HG02943 (cell line): Measurements from ENCODE around the gene ADGRL4.
"Not testable (repeated sequence)": the region's sequence is repeated elsewhere in the genome, so short reads cannot be mapped to it uniquely, and the experiment has no call there.

Experiments
- ATAC-seq: cut with Tn5 transposase; IDR thresholded peaks from one replicate; pipeline ENCODE4 v1.9.1; 2021; ENCODE audit warnings: mild to moderate bottlenecking, low read depth, moderate library complexity; ENCODE audit not compliant: unreplicated experiment

Gene ADGRL4

DNA sequence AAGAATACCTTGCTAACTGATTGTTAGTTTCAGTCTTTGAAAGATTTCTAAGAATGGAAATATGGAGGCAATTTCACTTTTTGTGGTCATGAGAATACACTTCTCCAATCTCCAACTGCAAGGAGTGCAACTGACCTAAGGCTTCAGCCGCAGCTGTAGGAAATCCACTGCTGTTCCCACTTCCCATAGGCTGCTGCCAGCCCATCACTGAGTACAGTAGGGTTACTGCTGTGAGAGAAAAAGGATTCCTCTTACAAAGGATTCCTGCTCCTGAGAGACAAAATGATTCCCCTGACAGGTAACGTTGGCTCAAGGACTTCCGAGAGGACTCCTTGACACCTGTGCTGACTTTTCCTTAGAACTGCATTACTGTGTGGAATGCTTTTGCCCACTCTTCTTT, 87.4 kb downstream of the ADGRL4 start:
- no peak for ATAC-seq

DNA sequence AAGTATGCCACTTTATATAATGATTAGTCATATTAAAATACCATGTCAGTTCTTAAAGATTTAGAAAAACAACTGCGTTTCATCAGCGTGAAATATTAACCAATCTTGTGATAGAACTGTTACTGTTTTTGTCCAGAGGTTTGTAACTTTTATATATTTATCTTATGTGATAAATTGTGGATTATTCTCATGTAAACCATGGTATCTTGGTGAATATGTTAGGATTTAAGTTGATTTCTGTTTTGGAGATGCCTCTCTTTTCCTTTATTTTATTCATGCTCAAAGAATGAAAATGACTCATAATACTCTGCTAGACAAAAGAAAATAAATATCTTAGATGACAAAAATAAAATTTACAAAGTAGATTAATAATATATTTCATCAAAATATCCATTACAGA, 88.4 kb downstream of the ADGRL4 start:
- ATAC-seq: no peak

DNA sequence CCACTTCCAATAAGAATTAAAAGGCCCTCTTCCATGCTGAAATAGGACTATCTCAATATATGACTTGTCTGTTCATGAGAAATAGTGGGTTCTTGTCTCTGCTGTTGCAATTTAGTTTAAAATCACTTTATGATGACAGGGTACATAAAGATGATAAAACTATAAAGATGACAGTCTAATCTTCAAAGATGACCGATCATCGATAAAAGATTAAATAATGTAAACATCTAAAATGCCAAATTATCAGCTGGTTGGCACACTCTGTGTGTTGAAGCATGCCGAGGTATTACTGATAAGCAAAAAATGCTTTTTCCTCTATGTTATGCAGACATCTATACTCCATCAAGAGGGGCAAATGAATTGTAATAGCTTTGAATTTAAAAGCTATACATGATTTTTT, 89.5 kb downstream of the ADGRL4 start:
- no peak for ATAC-seq

DNA sequence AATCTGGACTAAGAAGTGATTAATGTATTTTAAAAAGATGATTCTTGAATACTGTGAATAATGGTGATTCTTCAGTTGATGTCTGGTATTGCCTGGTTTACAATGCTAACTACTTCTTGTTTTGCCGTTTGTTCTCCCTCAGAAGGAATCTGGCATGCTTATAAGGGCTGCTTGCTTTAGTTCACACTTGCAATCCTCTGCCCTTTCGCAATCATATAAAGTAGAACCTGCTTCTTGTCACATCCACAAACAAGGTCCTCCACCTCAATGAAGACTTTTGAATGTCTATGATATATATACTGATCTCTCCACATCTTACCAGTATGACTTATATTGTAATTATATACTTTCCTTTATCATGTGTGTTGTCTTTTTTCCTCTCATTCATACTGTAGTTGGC, 92.6 kb downstream of the ADGRL4 start:
- no peak for ATAC-seq

DNA sequence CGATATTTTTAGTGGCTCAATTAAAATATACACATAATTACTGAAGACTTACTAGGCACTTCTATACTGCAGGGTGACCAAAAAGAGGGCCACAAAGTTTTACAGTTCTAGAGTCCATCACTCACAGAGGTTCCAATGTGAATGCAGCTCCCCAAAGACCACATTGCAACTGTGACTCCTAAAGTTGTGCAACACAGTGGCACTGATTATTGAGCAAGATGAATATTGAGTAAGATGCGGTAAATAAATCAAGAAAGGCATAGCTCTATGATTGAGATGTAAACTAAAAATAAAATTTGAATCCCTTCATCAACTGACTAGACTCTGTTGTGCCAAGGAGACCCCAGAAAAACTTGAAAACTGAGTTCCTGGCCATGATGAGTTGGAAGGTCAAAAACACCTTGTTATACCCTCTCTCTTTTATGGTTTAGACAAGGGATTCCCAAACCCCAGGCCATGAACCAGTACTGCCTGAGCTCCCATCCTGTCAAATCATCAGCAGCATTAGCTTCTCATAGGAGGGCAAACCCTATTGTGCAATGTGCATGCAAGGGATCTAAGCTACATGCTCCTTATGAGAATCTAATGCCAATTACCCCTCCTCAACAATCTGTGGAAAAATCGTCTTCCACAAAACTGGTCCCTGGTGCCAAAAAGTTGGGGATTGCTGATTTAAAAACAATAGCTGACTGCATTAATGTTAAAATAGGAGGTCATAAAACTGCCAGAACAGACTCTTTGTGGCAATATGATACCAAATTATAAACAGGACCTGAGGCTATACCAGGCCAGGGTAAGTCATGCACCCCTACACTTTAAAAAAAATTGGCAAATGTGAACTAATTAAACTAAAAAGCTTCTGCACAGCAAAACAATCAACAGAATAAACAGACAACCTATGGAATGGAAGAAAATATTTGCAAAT, 94.3 kb downstream of the ADGRL4 start:
- ATAC-seq: no peak

DNA sequence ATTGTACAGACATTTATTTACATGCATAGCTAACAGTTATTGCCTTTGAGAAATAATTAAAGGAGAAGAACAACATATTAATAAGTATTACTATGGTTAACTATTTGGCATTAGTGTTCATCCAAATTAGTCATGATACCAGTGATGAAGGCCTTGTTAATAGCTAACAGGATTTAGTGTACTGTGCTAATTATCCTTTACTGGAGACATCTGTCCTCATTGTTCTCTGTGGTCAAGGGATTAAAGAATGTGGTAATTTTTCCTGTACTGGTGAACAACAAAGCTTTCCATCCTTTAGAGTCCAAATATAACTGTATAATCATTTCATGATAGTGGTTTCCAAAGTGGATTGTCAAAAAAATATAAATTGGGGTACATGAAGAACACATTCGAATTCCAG, 103.9 kb downstream of the ADGRL4 start:
- ATAC-seq: no peak

DNA sequence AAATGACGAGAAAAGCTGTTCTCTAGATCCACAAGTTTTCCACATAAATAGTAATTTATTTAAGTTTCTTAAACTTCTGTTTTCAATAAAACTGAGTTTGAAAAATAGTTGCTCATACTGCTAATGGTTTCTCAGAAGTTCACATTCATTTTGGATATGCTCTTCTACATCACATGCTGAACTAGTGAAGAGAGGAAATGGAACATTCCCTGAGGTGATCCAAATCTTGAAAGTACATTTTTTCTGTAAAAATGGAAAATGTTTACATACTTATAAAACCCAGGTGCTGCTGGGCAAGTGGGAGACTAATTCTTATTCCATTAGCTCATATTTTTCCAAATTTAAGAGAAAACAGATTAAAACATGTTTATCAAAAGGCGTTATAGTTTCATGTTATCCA, 111.7 kb downstream of the ADGRL4 start:
- ATAC-seq: no peak

DNA sequence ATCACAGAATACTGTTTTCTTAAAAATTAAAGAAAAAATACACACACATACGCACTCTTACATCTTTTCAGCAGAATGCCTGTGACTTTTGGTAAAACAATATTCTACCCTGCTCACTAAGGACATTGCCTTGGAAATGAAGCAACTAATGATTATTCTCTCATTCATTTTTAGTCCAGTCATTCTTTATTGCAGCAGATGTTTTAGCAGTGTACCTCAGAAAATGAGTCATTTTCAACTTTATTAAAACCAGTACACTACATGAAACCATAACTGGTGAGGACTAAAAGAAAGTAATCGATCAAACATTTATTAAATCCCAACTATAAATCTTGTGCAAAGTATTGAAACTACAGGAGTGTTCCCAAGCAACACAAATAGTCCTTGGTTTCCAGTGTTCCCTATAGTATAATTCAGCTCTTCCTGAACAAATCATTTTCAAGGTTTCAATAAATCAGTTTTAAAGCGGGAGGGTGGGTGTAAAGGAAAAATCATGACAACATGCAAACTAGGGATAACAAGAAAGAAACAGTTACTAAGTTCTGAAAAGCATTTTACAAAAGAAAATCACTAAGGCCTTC, 114.2 kb downstream of the ADGRL4 start:
- ATAC-seq: no peak

DNA sequence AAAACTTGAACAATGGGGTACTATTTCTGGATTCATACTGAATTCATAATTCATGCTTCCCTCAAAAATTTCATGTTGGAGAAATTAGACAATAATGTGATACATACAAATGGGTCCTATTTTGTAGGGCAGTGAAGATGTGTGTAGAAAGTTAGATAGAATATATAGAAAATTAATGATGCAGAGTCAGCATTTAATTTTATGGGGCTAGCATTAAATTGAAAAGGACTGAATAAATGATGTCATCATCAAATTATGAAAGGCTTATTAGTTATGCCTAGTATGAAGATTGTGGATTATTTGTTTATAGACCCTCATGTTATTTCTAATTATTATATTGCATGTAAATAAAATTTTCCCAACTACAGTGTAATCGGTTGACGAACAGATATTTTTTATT, 119.1 kb downstream of the ADGRL4 start:
- ATAC-seq: no peak

DNA sequence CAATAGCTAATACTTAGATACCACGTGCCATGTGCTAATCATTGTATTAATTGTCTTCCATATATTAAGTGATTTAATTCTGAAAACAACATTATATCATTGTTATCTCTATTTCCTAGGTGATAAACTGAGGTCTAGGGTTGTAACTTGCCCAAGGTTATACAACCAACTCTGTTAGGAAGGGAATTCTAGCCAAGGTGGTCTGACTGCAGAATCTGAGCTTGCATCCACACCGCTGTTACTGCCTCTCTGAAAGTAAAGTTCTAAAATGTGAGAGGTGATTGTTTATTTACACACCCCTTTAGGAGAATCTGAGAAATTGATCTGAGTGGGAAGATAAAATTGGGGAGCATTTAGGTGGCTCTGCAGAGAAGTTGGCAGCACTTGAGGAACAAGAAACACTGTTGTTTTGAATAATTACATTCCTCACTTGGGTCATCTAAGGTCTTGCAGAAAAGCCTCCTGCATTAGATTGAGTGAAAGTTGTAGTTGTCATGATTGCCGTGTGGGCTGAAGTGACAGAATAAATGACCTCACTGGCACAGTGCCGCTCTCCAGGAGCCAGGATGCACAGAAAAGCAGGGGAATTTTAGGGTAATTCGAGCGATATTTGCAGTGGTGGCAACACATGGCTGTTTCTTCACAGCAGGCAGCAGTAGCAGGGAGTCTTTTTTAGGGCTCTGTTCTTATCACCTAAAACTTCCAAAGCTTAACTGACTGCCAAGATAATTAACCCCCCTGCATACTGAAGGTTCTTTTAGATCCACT, 121.7 kb downstream of the ADGRL4 start:
- ATAC-seq: no peak

DNA sequence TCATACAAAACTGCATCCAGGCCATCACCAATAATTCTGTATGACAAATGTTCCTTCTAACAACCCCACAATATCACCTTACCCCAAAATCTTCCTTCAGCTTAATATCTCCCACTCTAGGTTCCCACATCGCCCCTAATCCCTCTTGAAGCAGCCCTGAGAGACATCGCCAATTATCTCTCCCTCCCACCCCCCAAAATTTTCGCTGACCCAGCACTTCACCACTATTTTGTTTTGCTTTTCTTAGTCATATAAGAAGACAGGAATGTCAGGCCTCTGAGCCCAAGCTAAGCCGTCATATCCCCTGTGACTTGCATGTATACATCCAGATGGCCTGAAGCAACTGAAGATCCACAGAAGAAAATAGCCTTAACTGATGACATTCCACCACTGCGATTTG, 126.3 kb downstream of the ADGRL4 start:
- no peak for ATAC-seq

DNA sequence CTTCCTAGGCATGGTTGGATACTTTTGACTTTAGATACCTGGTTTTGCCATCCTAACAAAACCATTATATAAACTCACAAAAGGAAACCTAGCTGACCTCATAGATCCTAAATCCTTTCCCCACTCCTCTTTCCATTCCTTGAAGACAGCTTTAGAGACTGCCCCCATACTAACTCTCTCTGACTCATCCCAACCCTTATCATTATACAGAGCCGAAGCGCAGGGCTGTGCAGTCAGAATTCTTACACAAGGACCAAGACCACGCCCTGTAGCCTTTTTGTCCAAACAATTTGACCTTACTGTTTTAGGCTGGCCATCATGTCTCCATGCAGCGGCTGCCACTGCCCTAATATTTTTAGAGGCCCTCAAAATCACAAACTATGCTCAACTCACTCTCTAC, 130.5 kb downstream of the ADGRL4 start:
- ATAC-seq: not testable (repeated sequence)

DNA sequence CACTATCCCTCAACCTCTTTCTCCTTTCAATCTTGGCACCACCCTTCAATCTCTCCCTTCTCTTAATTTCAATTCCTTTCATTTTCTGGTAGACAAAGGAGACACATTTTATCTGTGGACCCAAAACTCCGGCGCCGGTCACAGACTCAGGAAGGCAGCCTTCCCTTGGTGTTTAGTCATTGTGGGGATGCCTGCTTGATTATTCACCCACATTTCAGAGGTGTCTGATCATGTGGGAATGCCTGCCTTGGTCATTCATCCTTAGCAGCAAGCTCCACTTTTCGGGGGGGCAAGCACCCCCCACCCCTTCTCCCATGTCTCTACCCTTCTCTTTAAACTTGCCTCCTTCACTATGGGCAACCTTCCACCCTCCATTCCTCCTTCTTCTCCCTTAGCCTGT, 133.7 kb downstream of the ADGRL4 start:
- not testable (repeated sequence) for ATAC-seq

DNA sequence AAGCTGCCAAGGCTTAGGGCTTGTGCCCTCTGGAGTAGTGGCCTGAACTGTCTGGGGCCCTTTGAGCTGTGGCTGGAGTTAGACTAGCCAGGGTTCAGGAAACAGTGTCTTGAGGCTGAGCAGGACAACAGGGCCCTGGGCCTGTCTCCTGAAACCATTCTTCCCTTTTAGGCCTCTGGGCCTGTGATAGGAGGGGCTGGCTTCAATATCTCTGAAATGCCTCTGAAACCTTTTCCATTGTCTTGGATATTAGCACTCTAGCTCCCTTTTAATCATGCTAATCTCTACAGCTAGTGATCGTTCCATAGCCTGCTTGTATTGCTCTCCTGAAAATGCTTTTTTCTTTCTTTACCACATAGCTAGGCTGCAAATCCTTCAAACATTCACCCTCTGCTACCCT, 135.3 kb downstream of the ADGRL4 start:
- no peak for ATAC-seq

DNA sequence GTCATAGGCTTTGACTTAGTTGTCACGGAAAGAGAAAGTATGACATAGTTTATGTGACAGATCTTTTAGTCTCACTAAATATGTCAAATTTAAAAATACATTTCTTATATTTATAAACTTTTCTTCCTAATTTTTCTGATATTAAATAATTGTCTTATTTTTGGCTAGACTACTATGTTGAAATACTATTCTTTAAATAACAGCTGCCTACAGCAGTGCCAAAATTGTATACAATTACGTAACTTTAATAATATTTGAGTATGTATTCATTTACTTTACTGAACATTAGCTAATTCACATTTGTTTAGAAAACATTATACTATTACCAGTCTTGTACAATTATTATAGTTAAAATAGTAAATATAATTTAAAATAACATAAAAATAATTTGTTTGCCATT, 137.4 kb downstream of the ADGRL4 start:
- no peak for ATAC-seq

DNA sequence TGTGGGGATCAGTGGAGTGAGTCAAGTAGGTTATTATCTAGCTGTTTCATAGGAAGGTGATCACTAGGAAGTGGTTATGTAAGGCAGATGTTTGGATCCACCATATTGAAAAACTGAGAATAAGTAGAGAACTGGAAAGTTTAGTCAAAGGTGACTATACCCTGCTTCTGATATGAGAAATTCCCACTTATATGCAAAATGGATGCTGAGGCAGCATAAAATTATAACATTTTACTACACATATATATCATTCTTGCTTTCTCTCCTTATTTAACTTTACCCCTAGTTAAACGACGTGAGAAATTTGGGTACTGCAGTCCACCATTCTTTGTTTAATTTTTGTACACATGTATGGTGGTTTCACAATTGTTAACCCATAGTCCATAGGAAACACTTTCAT, 142.4 kb downstream of the ADGRL4 start:
- no peak for ATAC-seq

DNA sequence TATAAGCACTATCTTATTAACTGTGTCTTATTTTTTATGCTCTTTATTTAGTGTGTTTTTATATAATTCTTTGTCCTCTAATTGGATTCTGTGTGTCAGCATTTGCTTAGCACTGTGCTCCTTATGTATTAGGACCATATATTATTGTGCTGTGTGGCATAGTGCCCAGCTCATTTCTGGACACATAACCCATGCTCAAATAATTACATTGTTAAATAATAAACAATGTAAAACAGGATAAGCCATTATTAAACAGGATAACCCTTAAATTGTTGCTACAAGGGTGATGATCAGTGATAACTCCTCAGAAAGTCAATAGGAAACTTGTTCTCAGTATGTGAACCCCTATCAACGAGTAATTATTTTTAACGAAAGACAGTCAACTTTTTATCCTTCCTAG, 150.4 kb downstream of the ADGRL4 start:
- ATAC-seq: no peak

DNA sequence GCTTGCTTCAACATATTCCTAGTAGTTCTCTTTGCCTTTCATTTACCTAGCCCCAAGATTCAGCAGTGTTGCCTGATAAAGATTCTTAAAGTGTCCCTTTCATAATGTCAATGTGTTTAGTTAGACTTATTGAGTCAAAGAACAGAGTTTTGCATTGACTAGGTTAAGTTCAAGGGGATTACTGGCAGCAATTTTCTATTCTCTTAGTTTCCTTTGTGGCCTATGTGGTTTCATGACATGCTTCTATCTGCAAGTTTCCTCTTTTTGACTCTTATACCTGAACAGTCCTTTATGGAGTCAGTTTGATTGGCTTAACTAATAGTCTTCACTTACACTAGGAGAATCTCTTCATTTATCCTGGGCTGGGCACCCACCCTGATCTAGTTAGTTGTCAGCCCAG, 151.3 kb downstream of the ADGRL4 start:
- ATAC-seq: no peak

DNA sequence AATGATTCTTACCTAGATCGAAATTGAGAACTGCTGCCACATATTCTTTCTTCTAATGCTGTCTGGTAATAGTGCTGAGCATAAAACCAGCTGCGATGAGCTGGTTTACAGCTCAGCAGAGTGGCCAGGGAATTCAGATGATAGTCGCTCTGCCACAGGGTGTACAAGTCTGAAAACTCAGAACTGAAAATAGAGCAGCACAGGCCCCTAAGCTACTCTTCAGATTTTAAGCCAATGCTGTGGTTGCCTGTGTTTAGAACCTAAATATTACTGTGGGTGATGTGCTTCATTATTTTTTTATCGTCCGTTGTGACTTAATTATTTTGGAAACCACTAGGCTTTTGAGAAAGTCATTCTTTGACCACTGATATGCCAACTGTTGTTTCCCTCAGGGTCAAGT, 152.0 kb downstream of the ADGRL4 start:
- ATAC-seq: no peak

DNA sequence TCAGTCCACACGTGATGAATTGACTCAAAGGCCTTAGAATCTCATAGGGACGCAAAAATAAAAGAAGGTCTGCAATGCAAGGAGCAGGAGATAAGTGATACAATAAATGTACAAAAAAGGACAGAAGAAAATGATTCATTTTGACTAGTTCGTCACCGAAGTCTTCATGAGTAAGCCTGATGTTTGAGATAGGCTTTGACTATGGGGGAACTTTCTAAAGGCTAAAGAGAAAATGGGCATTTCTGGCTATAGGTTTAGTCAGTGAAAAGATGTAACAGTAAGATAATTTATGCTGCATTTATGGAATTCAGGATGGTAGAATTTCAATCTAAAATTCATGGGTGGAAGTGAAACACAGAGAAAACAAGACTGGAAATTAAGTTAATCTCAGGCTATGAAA, 163.0 kb downstream of the ADGRL4 start:
- no peak for ATAC-seq

DNA sequence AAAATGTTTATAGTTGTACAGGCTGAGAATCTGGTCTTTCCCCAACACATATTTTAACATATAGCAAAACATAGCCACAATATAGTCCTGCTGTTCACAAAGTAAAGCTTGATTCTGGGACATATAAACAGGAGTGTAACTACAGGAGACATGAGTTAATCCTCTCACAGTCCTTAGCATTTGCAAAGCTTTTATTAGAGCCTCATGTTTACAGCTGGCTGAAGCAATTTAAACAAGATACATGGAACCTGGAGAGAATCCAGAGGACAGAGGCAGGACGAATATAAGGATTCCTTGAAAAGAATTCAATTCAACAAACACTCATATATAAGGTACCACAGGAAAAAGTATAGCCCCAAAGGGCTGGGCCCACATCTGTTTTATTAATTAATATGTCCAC, 163.4 kb downstream of the ADGRL4 start:
- ATAC-seq: no peak
